Measurements from ENCODE around the gene SPDYE16.
"Not testable (repeated sequence)": the region's sequence is repeated elsewhere in the genome, so short reads cannot be mapped to it uniquely, and the experiment has no call there.

The SPDYE16 gene

GRCh38 chr7:76504351-76505167, 38.5 kb downstream of the SPDYE16 start:
- not testable (repeated sequence) for DNase-seq (ENCODE audit: low read depth in 2 of 2)

GRCh38 chr7:76503244-76503643, 39.9 kb downstream of the SPDYE16 start:
- DNase-seq (ENCODE audit: low read depth in 2 of 2): not testable (repeated sequence)

DNA sequence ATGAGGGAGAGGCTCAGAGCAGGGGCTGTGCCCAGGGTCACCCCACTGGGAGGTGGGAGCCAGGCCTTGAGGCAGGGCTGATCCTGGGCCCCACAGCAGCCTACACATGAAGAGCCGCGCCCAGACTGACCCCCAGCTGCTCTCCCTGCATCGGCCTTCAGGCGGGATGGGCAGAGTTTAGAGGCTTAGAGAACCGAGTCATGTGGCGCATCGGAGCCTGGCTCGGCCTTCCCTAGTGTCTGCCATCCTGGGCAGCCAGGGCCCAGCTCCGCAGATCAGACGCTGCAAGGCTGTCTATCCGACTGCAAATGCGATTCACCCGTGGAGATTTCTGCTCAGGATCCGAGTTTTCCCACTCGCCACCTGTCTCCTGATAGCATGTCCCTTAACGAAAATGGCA, 40.3 kb downstream of the SPDYE16 start:
- DNase-seq (ENCODE audit: low read depth in 2 of 2): not testable (repeated sequence)

DNA sequence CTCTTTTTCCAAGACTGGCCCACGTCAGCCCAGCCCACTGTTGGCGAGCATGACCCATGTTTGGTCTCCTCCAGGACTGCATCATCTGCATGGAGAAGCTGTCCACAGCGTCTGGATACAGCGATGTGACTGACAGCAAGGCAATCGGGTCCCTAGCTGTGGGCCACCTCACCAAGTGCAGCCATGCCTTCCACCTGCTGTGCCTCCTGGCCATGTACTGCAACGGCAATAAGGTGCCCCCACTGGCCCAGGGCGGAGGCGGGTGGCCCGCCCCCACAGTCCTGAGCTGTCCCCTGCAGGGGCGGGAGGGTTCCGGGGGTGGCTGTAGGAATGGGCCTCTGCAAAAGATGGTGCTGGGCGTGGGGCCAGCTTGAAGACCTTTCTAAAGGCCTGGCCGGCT, 40.9 kb downstream of the SPDYE16 start:
- DNase-seq (ENCODE audit: low read depth in 2 of 2): not testable (repeated sequence)

DNA sequence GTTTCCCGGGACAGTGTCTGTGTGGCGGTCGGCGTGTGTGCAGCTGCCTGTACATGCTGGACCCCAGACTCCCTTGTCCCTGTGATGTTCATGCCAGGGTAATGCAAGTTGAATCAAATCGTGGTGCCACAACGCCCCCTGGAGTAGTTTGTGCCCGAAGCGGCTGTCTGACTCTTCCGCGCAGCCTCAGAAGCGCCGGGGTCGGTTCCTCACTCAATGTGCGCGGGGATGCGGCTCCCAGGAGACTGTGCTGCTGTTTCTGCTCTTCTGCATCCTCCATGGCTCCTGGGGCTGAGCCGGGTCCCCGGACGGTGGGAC, 43.2 kb downstream of the SPDYE16 start:
- not testable (repeated sequence) for DNase-seq (ENCODE audit: low read depth in 2 of 2)

DNA sequence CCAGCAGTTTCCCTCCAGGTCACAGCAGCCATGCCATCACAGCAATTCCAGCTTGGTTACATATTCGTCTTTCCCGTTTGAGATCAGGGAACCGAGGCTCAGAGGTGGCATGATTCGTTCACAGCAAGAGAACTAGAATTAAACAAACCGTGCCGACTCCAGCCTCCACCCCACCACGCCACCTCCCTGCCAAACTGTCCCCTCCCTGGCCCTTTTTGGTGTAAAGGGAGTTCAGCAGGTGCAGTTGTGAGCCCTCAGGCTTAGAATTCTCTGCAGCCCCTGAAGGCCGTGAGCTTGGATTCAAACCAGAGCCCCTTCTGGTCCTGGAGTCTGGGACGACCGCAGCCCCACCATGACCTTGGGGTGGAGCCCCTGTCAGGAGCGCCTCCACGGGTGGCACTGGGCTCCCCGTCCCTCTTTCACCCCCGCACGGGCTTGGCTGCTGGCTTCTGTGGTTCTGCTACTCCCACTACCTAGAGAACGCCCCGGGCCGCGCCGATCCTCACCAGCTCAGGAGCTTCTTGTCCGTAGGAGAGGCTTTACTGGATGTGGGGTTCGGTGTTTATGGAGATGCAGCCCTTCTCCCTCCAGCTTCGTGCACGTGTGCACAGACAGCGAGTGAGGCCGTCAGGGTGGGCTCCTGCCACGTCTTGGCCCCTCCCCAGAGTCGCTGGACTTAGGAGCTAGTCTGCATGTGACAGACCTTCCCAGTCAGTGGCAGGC, 43.7 kb downstream of the SPDYE16 start:
- not testable (repeated sequence) for DNase-seq (ENCODE audit: low read depth in 2 of 2)

GRCh38 chr7:76498583-76499200, 44.4 kb downstream of the SPDYE16 start:
- not testable (repeated sequence) for DNase-seq (ENCODE audit: low read depth in 2 of 2)

DNA sequence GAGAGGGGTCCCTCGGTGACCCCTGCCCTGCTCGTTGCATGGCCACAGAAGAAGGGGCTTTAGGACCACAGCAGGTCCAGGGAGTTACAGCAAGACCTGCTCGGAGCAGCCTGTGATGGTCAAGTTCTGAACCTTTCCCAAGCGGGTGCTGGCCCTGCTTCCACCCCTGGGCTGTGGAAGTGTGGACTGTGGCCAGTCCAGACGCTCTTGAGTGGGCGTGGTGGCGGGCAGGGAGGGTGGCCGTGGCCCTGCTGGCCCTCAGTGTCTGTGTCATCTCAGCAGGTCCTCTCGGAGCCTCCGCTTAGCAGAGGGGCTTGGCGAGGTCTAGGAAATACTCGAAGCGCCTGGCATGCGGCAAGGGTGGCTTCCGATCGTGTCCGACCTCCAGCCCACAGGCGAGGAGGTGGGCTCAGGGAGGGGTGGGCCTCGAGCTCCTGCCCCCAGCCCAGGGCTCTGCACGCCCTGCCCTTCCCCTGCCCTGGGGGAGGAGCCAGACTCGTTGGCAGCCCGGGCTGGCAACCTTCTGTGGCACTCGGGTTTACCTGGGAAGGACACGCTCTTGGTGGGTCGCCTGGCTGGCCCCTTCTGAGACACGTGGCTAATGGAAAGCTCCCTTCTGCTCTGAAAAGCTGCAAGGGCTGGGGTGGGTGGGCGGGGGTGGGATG, 45.0 kb downstream of the SPDYE16 start:
- not testable (repeated sequence) for DNase-seq (ENCODE audit: low read depth in 2 of 2)

- not testable (repeated sequence) for DNase-seq (ENCODE audit: low read depth in 2 of 2)
Measured at GRCh38 chr7:76495717-76496116, 47.4 kb downstream of the SPDYE16 start.

GRCh38 chr7:76492139-76492538, 51.0 kb downstream of the SPDYE16 start:
- DNase-seq (ENCODE audit: low read depth in 2 of 2): not testable (repeated sequence)

DNA sequence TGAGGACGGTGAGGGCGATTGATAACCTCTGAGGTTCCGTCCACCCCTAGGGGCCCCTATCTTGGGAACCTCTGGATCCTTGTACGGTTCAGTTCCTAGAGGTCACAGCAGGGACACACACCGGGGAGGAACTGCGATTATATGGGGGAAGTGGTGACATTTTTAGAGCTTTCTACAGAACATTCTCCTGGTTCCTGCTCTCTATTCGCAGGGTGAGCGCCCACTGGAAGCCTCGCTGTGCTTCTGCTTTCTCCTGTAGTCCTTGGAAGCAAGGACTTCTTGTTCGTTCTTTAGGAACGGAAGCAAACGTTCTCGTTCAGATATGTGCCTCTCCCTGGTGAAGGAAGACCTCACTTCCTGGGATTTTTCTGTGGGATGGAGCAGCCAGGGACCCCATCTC, 55.1 kb downstream of the SPDYE16 start:
- not testable (repeated sequence) for DNase-seq (ENCODE audit: low read depth in 2 of 2)

GRCh38 chr7:76486618-76487017, 56.5 kb downstream of the SPDYE16 start:
- peak in 1 of 2 donors; percentile 10 for DNase-seq (ENCODE audit: low read depth in 2 of 2)

GRCh38 chr7:76485822-76486610, 57.1 kb downstream of the SPDYE16 start:
- DNase-seq (ENCODE audit: low read depth in 2 of 2): not testable (repeated sequence)

DNA sequence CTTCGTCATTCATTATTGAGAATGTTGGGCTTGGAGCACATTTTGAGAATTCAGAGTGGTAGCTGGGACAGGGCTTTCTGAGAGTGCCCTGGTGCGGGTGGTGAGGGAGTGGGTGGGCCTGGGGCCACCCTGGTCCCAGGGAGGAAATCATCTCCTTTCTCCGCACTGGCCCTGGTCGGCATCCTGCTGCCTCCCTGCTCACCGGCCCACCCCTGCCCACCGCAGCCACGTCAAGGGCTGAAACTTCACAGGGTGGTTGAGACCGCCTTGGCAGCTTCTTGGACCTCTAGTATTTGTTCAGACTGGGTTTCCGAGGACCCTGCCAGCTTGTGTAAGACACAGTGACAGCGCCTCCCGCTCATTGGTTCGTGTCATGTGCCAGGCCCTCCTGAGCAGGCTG, 58.6 kb downstream of the SPDYE16 start:
- not testable (repeated sequence) for DNase-seq (ENCODE audit: low read depth in 2 of 2)

DNA sequence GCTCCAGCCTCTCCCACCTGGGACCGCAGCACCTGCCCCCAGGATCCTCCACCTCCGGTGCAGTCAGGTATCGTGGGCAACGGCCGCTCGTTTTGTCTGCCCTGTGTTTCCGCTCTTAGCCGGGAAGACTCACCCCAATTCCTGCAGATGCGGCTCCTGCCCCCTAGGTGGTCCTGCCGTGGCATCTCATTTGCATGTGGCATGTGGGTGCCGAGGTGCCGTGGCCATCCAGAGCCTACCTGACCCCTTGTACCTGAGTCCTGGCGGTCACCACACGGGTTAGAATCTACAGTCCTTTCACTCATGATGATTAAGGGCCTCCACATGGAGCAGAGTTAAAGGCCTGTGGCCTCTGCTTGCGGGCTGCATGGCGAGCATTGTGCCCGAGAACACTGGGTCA, 60.0 kb downstream of the SPDYE16 start:
- DNase-seq (ENCODE audit: low read depth in 2 of 2): not testable (repeated sequence)

DNA sequence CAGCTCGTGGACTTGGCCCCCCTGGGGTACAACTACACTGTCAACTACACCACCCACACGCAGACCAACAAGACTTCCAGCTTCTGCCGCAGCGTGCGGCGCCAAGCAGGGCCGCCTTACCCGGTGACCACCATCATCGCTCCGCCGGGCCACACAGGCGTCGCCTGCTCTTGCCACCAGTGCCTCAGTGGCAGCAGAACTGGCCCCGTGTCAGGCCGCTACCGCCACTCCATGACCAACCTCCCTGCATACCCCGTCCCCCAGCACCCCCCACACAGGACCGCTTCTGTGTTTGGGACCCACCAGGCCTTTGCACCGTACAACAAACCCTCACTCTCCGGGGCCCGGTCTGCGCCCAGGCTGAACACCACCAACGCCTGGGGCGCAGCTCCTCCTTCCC, 60.4 kb downstream of the SPDYE16 start:
- DNase-seq (ENCODE audit: low read depth in 2 of 2): not testable (repeated sequence)

Measured in stimulated activated CD4-positive, alpha-beta T cell treated with anti-CD3 and anti-CD28 coated beads, Interleukin-15, amount 100 ng/mL, for 48 hours (primary cell).